ENCODE results near the gene AP1B1.
"Not testable (repeated sequence)": the region's sequence is repeated elsewhere in the genome, so short reads cannot be mapped to it uniquely, and the experiment has no call there.

AP1B1 gene

DNA sequence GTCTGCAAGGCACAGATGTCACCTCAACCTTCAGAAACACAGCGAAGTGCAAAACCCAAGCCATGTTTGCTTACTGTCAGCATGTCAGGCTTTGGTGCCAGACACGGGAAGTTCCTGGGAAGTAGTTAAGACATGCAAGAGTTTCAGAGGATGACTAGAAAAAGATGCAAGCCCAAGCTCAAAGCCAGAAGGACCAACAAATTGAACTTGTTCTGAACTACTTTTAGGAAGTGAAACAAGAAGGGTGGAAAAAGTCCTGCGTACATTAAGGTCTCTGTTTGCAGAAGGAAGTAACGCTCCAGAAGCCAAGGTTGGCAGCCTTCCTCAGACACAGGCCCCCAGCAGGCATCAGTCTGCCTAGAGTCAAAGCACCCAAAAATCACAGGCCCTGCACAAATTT is 2.6 kb downstream of the AP1B1 start:
- peak; percentile 48 for DNase-seq

- DNase-seq: no peak
Observed at GRCh38 chr22:29385151-29385704, 3.1 kb downstream of the AP1B1 start.

- no peak for DNase-seq
Observed at GRCh38 chr22:29383740-29384139, 4.6 kb downstream of the AP1B1 start.

- DNase-seq: peak; percentile 79
Observed at GRCh38 chr22:29382580-29383302, 5.6 kb downstream of the AP1B1 start.

GRCh38 chr22:29380856-29381255 is 7.5 kb downstream of the AP1B1 start:
- DNase-seq: no peak

DNA sequence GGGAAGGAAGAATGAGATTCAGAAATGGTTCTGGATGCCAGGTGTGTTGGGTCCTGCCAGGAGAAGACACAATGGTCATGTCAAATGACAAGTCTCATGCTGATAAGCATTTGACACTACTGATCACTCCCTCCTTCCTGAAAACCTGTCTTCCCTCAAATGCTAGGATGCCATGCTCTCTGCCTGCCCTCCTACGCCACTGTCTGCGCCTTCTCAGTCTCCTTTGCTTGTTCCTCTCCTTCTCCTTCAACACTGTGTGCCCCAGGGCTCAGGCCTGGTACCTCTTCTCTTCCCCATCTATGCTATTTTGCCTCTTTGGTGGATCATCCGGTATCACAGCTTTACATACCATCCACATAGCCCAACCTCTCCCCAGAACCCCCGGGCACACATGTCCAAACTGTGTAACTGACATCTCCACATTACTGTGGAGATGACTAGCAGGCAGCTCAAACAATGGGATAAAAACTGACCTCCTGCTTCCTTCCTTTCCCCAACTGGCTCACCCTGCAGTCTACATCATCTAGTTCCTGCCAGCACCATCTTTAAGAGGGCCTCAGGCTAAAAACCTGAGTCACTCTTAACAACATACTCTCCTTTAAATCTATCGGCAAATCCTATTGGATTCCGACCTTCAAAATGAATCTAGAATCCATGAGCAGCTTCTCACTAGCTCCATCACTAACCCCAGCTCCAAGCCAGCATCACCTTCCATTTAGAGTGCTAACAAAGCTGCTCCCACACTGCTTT is 8.2 kb downstream of the AP1B1 start:
- no peak for DNase-seq

GRCh38 chr22:29379258-29379657 is 9.1 kb downstream of the AP1B1 start:
- DNase-seq: no peak

GRCh38 chr22:29377979-29378378 is 10.4 kb downstream of the AP1B1 start:
- DNase-seq: no peak

GRCh38 chr22:29376705-29377104 is 11.7 kb downstream of the AP1B1 start:
- DNase-seq: not testable (repeated sequence)

GRCh38 chr22:29375398-29376076 is 12.8 kb downstream of the AP1B1 start:
- DNase-seq: peak; percentile 68

- DNase-seq: not testable (repeated sequence)
Observed at GRCh38 chr22:29374806-29375205, 13.6 kb downstream of the AP1B1 start.

DNA sequence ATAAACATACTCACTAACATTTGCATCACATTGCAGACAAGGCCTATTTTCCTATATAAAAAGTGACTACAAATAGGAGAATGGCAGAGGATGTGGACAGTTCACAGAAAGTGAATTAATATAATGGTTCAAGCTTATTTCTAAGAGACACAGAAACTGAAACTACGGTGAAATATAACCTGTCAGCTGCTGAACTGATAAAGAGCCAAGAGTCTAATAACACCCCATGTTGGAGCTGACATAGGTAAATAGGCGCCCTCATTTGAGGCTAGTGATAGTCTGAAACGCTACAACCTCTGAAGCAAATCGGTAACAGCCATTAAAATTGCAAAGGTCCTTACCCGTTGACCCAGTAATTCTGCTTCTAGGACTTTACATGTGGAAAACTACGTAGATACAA is 14.0 kb downstream of the AP1B1 start:
- DNase-seq: no peak

GRCh38 chr22:29370537-29370936 is 17.8 kb downstream of the AP1B1 start:
- DNase-seq: no peak

DNA sequence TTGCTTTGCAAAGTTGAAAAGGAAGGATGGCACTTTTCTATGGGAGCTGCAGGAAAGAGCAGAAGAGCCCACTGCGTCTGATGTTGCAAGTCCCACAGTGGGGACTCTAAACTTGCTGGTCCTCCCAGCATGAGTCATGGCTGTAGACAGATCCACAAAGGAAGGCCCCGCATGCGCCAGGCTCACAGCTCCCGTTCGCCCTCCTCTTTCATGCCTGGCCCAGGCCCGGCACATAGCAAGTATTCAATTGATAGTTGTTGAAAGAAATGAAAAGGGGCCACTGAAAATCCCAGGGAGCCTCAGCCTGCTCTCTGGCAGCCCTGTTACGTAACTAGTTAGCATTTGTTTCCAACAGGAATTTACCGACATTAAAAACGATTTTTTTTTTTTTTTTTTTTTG is 18.9 kb downstream of the AP1B1 start:
- DNase-seq: peak; percentile 62

- DNase-seq: peak; percentile 74
Observed at GRCh38 chr22:29359469-29359868, 28.9 kb downstream of the AP1B1 start.

DNA sequence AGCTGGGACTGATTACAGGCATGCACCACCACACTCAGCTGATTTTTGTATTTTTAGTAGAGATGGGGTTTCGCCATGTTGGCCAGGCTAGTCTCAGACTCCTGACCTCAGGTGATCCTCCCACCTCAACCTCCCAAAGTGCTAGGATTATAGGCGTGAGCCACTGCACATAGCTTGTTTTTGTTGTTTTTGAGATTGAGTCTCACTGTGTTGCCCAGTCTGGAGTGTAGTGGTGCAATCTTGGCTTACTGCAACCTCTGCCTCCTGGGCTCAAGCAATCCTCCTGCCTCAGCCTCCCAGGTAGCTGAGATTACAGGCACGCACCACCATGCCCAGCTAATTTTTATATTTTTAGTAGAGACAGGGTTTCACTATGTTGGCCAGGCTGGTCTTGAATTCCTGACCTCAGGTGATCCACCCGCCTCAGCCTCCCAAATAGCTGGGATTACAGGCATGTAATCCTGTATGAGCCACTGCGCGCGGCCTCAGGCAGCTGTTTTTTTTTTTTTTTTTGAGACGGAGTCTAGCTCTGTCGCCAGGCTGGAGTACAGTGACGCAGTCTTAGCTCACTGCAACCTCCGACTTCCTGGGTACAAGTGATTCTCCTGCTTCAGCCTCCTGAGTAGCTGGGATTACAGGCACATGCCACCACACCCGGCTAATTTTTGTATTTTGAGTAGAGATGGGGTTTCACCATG is 31.0 kb downstream of the AP1B1 start:
- DNase-seq: not testable (repeated sequence)

DNA sequence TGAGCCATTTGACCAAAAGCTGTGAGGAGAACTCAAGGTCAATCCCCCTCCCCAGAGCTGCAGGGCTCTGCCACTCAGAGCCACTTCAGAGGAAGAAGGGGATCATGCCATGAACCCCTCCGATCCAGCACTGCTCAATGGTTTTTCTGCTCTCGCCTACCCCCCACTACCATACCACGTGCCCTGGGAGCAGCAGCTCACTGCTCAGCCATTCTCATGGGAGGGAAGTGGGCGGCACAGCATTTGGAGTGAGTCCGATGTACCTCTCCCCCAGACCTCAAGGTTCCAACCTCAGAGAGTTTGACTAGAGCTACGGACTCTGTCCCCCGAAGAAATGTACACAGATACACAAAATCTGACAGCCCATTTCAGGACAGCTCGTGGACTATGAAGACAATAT is 34.5 kb downstream of the AP1B1 start:
- DNase-seq: no peak

DNA sequence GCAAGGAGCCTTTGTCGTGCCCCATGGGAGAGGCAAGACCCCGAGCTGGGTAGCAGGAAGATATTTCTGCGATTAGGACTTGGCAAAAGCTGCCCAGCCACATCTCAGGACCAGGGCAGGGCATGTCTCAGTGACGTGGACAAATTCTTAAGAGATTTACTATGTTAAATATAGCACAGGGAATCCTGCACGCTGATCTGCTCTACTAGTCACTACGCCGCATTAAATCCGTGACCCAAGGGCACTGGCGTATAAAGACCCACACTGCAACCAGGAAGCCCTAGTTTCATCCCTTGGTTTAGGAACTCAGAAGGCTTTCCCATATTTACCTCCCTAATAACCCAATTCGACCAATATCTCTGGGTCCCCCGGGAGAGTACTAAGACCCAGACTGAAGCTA is 35.1 kb downstream of the AP1B1 start:
- no peak for DNase-seq

GRCh38 chr22:29352778-29353177 is 35.6 kb downstream of the AP1B1 start:
- no peak for DNase-seq

DNA sequence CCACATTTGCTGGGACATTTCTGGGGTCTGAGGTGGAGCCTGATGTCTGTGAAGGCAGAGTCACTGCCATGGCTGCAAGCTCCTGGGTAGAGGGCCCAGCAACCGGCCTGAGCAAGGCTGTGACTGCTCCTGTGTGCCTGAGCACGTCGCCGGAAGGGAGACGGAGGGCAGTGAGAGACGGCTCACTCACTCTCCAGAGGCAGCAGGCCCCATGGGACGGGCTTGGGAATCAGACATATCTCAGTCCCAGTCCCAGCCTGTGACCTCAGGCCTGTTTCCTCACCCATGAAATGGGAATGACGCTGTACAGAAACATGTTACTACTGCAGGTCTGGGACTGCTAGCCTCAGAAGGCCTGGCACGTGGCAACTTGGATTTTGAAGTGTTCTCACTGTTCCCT is 36.5 kb downstream of the AP1B1 start:
- DNase-seq: no peak

DNA sequence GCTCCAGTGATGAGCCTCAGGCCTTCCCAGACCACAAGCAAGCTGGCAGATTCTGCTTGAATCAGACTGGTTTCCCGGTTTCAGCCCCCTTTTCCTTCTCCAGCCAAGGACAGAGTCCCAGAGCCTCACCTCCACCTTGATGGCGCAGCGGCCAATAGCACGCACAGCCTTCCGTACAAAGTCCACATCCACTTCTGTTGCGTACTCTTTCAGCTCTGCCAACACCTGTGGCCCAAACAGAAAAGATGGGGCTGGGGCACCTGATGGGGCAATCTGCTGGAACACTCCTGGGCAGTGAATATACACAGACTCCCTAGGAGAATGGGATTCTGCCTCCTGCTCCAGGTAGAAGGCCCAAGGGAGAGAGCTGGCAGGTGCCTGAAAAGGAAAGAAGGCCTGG is 37.3 kb downstream of the AP1B1 start:
- DNase-seq: no peak

DNA sequence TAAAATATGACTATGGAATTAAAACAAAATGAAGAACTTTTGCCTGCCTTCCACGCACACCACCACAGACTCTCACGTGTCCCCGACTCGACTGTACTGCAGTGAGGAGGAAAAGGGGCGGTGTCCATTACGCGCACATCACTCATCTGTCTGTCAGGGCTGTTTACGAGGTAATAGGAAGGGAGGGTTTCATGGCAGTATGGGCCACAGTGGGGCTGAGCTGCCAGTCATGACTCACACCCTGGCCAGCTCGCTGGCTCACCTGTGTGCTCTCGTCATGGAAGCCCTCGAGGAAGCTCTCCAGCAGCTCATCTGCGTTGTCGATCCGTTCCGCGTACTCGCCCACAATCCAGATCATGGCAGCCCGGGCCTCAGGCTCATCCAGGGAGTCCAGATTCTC is 39.4 kb downstream of the AP1B1 start:
- DNase-seq: no peak

DNA sequence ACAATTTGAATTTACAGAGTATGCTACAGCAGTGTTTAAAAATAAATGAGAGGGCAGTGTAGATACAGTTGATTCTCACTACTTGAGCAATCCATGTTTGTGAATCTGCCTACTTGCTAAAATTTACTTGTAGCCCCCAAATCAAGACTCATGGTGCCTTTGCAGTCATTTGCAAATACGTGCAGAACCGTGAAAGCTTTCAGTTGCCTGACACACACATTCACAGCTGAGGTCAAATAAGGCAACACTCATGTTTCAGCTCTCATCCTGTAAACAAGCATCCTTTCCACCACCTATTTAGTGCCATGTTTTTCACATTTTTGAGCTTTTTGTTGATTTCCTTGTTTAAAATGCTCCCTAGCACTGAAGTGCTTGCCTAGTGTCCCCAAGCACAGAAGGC is 40.3 kb downstream of the AP1B1 start:
- no peak for DNase-seq
